ENCODE data around the gene PEMT.

Gene PEMT

GRCh38 chr17:17569691-17570090 lies 21.8 kb downstream of the PEMT start:
- no peak for DNase-seq

- DNase-seq, result peak; percentile 33
Measured at GRCh38 chr17:17568772-17569195, 22.7 kb downstream of the PEMT start.

GRCh38 chr17:17567631-17568030 lies 23.9 kb downstream of the PEMT start:
- no peak for DNase-seq

GRCh38 chr17:17566896-17567513 lies 24.5 kb downstream of the PEMT start:
- no peak for DNase-seq

- no peak for DNase-seq
Measured at GRCh38 chr17:17565471-17566339, 25.8 kb downstream of the PEMT start.

GRCh38 chr17:17564896-17565295 lies 26.6 kb downstream of the PEMT start:
- no peak for DNase-seq

- no peak for DNase-seq
Measured at GRCh38 chr17:17564323-17564722, 27.2 kb downstream of the PEMT start.

- no peak for DNase-seq
Measured at GRCh38 chr17:17563530-17563929, 28.0 kb downstream of the PEMT start.

GRCh38 chr17:17562146-17562511 lies 29.4 kb downstream of the PEMT start:
- DNase-seq, result no peak

GRCh38 chr17:17561408-17562145 lies 29.9 kb downstream of the PEMT start:
- no peak for DNase-seq

- no peak for DNase-seq
Measured at GRCh38 chr17:17560975-17561374, 30.5 kb downstream of the PEMT start.

- DNase-seq, result no peak
Measured at GRCh38 chr17:17560167-17560566, 31.3 kb downstream of the PEMT start.

GRCh38 chr17:17559164-17559563 lies 32.3 kb downstream of the PEMT start:
- no peak for DNase-seq

- DNase-seq, result no peak
Measured at GRCh38 chr17:17558431-17558830, 33.1 kb downstream of the PEMT start.

GRCh38 chr17:17557796-17558195 lies 33.7 kb downstream of the PEMT start:
- no peak for DNase-seq

- DNase-seq, result no peak
Measured at GRCh38 chr17:17556671-17557070, 34.8 kb downstream of the PEMT start.

GRCh38 chr17:17555906-17556305 lies 35.6 kb downstream of the PEMT start:
- DNase-seq, result no peak

- DNase-seq, result no peak
Measured at GRCh38 chr17:17555151-17555550, 36.4 kb downstream of the PEMT start.

GRCh38 chr17:17554266-17554665 lies 37.2 kb downstream of the PEMT start:
- no peak for DNase-seq

- DNase-seq, result no peak
Measured at GRCh38 chr17:17553217-17554195, 38.0 kb downstream of the PEMT start.

- DNase-seq, result no peak
Measured at GRCh38 chr17:17552351-17553216, 38.9 kb downstream of the PEMT start.

- no peak for DNase-seq
Measured at GRCh38 chr17:17551361-17551760, 40.1 kb downstream of the PEMT start.

Measured in NCI-H226 (cell line).